Glutamatergic neuron (in vitro differentiated cells): ENCODE data around the gene OTULIN. TPM values are rescaled to one million over a fixed set of nuclear protein-coding genes. Genes with fewer than 3 reads are reported as not detected.

Source experiments
- DNase-seq: peaks from one replicate; pipeline ENCODE4 v3.0.0; 2022
- H3K27ac Mint-ChIP-seq: one replicate; pipeline ENCODE4 v1.8.0; 2020; ENCODE audit warnings: mild to moderate bottlenecking, mixed read lengths, inconsistent platforms; ENCODE audit not compliant: unreplicated experiment
- H3K27me3 Mint-ChIP-seq: one replicate; pipeline ENCODE4 v1.8.0; 2020; ENCODE audit warnings: mild to moderate bottlenecking, moderate library complexity, mixed read lengths, inconsistent platforms; ENCODE audit not compliant: unreplicated experiment
- H3K36me3 Mint-ChIP-seq: one replicate; pipeline ENCODE4 v1.8.0; 2020; ENCODE audit warnings: mild to moderate bottlenecking, mixed read lengths, inconsistent platforms; ENCODE audit not compliant: unreplicated experiment
- H3K4me1 Mint-ChIP-seq: one replicate; pipeline ENCODE4 v1.8.0; 2020; ENCODE audit warnings: mild to moderate bottlenecking, low read depth, mixed read lengths, inconsistent platforms; ENCODE audit not compliant: unreplicated experiment
- H3K4me3 Mint-ChIP-seq: one replicate; pipeline ENCODE4 v1.8.0; 2020; ENCODE audit warnings: mild to moderate bottlenecking, mixed read lengths, inconsistent platforms; ENCODE audit not compliant: unreplicated experiment
- H3K9me3 Mint-ChIP-seq: one replicate; pipeline ENCODE4 v1.8.0; 2020; ENCODE audit warnings: mild to moderate bottlenecking, moderate library complexity, mixed read lengths, inconsistent platforms; ENCODE audit not compliant: unreplicated experiment
- CTCF ChIP-seq: fragments of 200-600 bp; sonication (generic); IDR thresholded peaks from one replicate; pipeline ENCODE4 v1.5.0; 2021; ENCODE audit not compliant: partially characterized antibody, unreplicated experiment
- total RNA-seq: library from RNA; stranded (reverse); fragmentation: NEBNext Ultra II Directional; extraction: Animal tissue kit (Norgen Biotek cat#: 25700); gene quantifications from one replicate; pipeline ENCODE4 v1.2.1, GENCODE V29; 2021; ENCODE audit not compliant: unreplicated experiment

Gene OTULIN
- total RNA-seq, 1 donor from 2014 or later = 17.7 TPM

GRCh38 chr5:14630671-14631070 is 33.8 kb upstream of the OTULIN start:
- peaks cover 7% of the 10 kb centered on the region for H3K9me3 Mint-ChIP-seq
- DNase-seq = no peak
- H3K4me1 Mint-ChIP-seq = no peaks in the 10 kb centered on the region

GRCh38 chr5:14635656-14636055 is 28.9 kb upstream of the OTULIN start:
- Mint-ChIP-seq H3K27me3 (peaks cover 3% of the 10 kb centered on the region), H3K4me3 (no peak overlapping the region), H3K4me1 (no peaks in the 10 kb centered on the region), H3K9me3 (peaks cover 7% of the 10 kb centered on the region), H3K36me3 (no peaks in the 10 kb centered on the region), H3K27ac (no peak overlapping the region)
- no peak for TF ChIP-seq CTCF
- no peak for DNase-seq

More at GRCh38 chr5:14630671-14631070, 33.8 kb upstream of the OTULIN start:
- peaks cover 3% of the 10 kb centered on the region for H3K36me3 Mint-ChIP-seq
- no peak overlapping the region for H3K4me3 Mint-ChIP-seq
- TF ChIP-seq CTCF = no peak
- peaks cover 3% of the 10 kb centered on the region for H3K27me3 Mint-ChIP-seq
- no peak overlapping the region for H3K27ac Mint-ChIP-seq

- Mint-ChIP-seq H3K36me3 (no peaks in the 10 kb centered on the region), H3K4me1 (peaks cover 4% of the 10 kb centered on the region), H3K4me3 (no peak overlapping the region), H3K9me3 (no peaks in the 10 kb centered on the region), H3K27me3 (no peaks in the 10 kb centered on the region), H3K27ac (no peak overlapping the region)
- no peak for DNase-seq
- no peak for TF ChIP-seq CTCF
These were observed 23.8 kb upstream of the OTULIN start for GRCh38 chr5:14640765-14641164.

GRCh38 chr5:14644623-14645237 is 19.8 kb upstream of the OTULIN start:
- Mint-ChIP-seq H3K36me3 (no peaks in the 10 kb centered on the region), H3K27ac (no peak overlapping the region), H3K4me3 (no peak overlapping the region), H3K9me3 (no peaks in the 10 kb centered on the region), H3K27me3 (peaks cover 2% of the 10 kb centered on the region), H3K4me1 (peaks cover 11% of the 10 kb centered on the region)
- no peak for DNase-seq
- TF ChIP-seq CTCF = no peak

GRCh38 chr5:14650052-14650451 is 14.5 kb upstream of the OTULIN start:
- Mint-ChIP-seq H3K27me3 (peaks cover 2% of the 10 kb centered on the region), H3K9me3 (no peaks in the 10 kb centered on the region), H3K4me3 (no peak overlapping the region), H3K4me1 (peaks cover 11% of the 10 kb centered on the region), H3K36me3 (no peaks in the 10 kb centered on the region), H3K27ac (no peak overlapping the region)
- TF ChIP-seq CTCF = no peak
- no peak for DNase-seq
